Adipocyte (in vitro differentiated cells): ENCODE results near the gene RFWD3.
"Not testable (repeated sequence)": the region's sequence is repeated elsewhere in the genome, so short reads cannot be mapped to it uniquely, and the experiment has no call there.

Source experiments
- DNase-seq: peaks from one replicate; pipeline ENCODE4 v3.0.0-alpha.2; 2015; ENCODE audit warnings: low read depth
- H3K27me3 ChIP-seq: replicated peaks from 2 replicates; pipeline ENCODE4 v1.7.0; 2013; ENCODE audit warnings: mild to moderate bottlenecking, low read length, moderate library complexity; ENCODE audit not compliant: control insufficient read depth, insufficient read depth
- H3K36me3 ChIP-seq: 2 replicates; pipeline ENCODE4 v1.7.0; 2013; ENCODE audit warnings: low read length, mild to moderate bottlenecking, moderate library complexity; ENCODE audit not compliant: control insufficient read depth, insufficient read depth, severe bottlenecking
- H3K4me1 ChIP-seq: 2 replicates; pipeline ENCODE4 v1.7.0; 2013; ENCODE audit warnings: mild to moderate bottlenecking, low read length, moderate library complexity; ENCODE audit not compliant: control insufficient read depth, insufficient read depth
- H3K4me3 ChIP-seq: 2 replicates; pipeline ENCODE4 v1.7.0; 2013; ENCODE audit warnings: mild to moderate bottlenecking, low read length, moderate library complexity
- H3K9ac ChIP-seq: 2 replicates; pipeline ENCODE4 v1.7.0; 2013; ENCODE audit warnings: mild to moderate bottlenecking, low read length, moderate library complexity
- H3K9me3 ChIP-seq: 2 replicates; pipeline ENCODE4 v1.7.0; 2013; ENCODE audit warnings: mild to moderate bottlenecking, low read length, moderate library complexity; ENCODE audit not compliant: control insufficient read depth

Gene RFWD3

DNA sequence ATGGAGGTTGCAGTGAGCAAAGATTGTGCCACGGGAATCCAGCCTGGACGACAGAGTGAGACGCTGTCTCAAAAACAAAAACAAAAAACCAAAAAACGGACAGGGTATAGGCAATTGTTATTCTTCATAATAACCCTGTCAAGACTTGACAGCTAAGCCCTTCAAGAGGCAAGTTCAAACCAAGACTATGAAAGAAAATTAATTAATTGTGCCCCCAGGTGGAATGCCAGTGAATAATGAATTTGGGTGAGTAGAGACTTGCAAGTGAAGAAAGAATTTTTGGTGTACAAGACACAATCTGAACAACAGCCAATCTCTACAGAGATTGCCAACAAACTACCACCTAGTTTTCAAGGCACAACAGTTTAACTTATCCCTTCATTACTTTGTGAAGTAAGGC lies 6.3 kb downstream of the RFWD3 start:
- no peak overlapping the region for H3K9ac ChIP-seq
- no peaks in the 10 kb centered on the region for H3K27me3 ChIP-seq
- no peak overlapping the region for H3K4me3 ChIP-seq
- no peak for DNase-seq
- H3K4me1 ChIP-seq, result peaks cover 4% of the 10 kb centered on the region
- H3K9me3 ChIP-seq, result no peaks in the 10 kb centered on the region
- peaks cover 53% of the 10 kb centered on the region for H3K36me3 ChIP-seq

- Histone ChIP-seq H3K9ac (no peak overlapping the region), H3K36me3 (peaks cover 43% of the 10 kb centered on the region)
These were observed 7.6 kb downstream of the RFWD3 start for GRCh38 chr16:74659041-74659440.

DNA sequence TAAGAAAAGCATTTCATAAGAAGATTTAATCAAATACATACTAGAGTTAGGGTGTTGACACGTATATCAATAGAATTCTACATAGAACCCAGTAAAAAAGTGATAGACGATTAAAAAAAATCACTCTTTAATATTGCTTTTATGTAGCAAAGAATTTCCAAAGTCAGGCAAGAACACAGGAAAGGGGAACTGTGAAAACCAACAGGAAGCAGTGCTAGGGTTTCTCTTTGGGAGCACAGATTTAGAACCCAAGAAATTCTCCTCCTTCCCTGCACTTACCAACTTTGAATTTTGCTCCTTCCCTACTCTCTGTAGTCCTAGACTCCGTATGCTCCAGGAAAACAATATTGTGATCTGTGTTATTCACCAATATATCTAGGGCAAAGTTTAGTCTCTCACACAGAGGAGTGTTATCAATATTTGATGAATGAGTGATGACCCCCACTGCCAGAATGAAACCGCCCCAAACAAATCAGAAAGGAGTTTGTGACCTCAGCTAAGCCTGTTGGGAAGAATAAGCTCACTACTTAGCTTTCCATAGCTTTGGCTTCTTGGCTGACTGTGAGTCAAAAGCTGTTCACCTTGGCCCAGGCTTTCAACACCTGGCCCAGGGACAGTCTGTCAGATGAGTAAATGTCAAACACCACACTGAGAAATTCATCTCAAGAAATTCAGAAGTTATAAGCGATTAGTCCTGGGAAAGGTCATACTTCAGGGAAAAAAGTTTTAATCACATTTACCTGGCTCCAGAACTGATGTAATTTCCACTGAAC lies 8.6 kb downstream of the RFWD3 start:
- H3K4me3 ChIP-seq, result no peak overlapping the region
- no peak overlapping the region for H3K9ac ChIP-seq
- DNase-seq, result no peak

More at GRCh38 chr16:74659041-74659440, 7.6 kb downstream of the RFWD3 start:
- DNase-seq, result no peak
- Histone ChIP-seq H3K9me3 (no peaks in the 10 kb centered on the region), H3K4me3 (no peak overlapping the region), H3K4me1 (peaks cover 4% of the 10 kb centered on the region), H3K27me3 (no peaks in the 10 kb centered on the region)

GRCh38 chr16:74654536-74655050 lies 12.1 kb downstream of the RFWD3 start:
- Histone ChIP-seq H3K27me3 (no peaks in the 10 kb centered on the region), H3K36me3 (peaks cover 32% of the 10 kb centered on the region)

More for the DNA sequence above, 8.6 kb downstream of the RFWD3 start:
- H3K9me3 ChIP-seq, result no peaks in the 10 kb centered on the region
- peaks cover 33% of the 10 kb centered on the region for H3K36me3 ChIP-seq
- peaks cover 5% of the 10 kb centered on the region for H3K4me1 ChIP-seq
- H3K27me3 ChIP-seq, result no peaks in the 10 kb centered on the region

GRCh38 chr16:74652883-74653282 lies 13.8 kb downstream of the RFWD3 start:
- not testable (repeated sequence) for H3K27me3 ChIP-seq, H3K4me1 ChIP-seq, H3K9me3 ChIP-seq, H3K9ac ChIP-seq, H3K4me3 ChIP-seq
- DNase-seq, result peak; percentile 34
- peaks cover 29% of the 10 kb centered on the region for H3K36me3 ChIP-seq

More at GRCh38 chr16:74654536-74655050, 12.1 kb downstream of the RFWD3 start:
- no peaks in the 10 kb centered on the region for H3K9me3 ChIP-seq
- DNase-seq, result no peak
- H3K4me3 ChIP-seq, result no peak overlapping the region
- H3K4me1 ChIP-seq, result peaks cover 14% of the 10 kb centered on the region
- no peak overlapping the region for H3K9ac ChIP-seq

- Histone ChIP-seq H3K4me1 (peaks cover 10% of the 10 kb centered on the region), H3K9ac (no peak overlapping the region), H3K27me3 (no peaks in the 10 kb centered on the region), H3K4me3 (no peak overlapping the region), H3K36me3 (peaks cover 34% of the 10 kb centered on the region), H3K9me3 (no peaks in the 10 kb centered on the region)
- no peak for DNase-seq
These were observed 14.4 kb downstream of the RFWD3 start for GRCh38 chr16:74652249-74652648.

- H3K9ac ChIP-seq, result no peak overlapping the region
- no peaks in the 10 kb centered on the region for H3K9me3 ChIP-seq
- H3K4me1 ChIP-seq, result peaks cover 10% of the 10 kb centered on the region
- no peak for DNase-seq
- peaks cover 34% of the 10 kb centered on the region for H3K36me3 ChIP-seq
- H3K4me3 ChIP-seq, result no peak overlapping the region
- H3K27me3 ChIP-seq, result no peaks in the 10 kb centered on the region
These were observed 14.8 kb downstream of the RFWD3 start for GRCh38 chr16:74651841-74652240.

DNA sequence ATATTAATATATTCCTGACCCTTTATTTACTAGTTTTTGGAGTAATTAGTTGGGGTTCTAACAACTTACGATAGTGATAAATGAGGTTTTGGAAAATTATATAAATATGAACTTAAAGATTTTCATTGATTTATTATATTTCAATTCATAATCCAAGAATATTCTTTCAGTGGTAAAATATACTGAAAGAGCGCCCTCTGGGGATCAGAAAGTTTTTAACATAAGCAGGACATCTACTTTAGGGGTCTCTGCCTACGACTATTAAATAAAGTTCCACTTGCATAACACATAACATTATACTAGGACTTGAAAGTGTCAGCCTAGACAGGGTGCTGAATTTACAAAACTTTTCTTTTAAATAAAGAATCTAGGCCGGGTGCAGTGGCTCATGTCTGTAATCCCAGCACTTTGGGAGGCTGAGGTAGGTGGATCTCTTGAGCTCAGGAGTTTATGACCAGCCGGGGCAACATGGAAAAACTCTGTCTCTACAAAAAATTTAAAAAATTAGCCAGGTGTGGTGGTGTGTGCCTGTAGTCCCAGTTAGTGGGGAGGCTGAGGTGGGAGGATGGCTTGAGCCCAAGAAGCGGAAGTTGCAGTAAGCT lies 15.6 kb downstream of the RFWD3 start:
- no peak overlapping the region for H3K9ac ChIP-seq
- H3K4me1 ChIP-seq, result peaks cover 10% of the 10 kb centered on the region
- H3K36me3 ChIP-seq, result peaks cover 36% of the 10 kb centered on the region
- no peak overlapping the region for H3K4me3 ChIP-seq
- peak; percentile 54 for DNase-seq
- no peaks in the 10 kb centered on the region for H3K27me3 ChIP-seq
- no peaks in the 10 kb centered on the region for H3K9me3 ChIP-seq

- no peak overlapping the region for H3K4me3 ChIP-seq
- no peak for DNase-seq
- peaks cover 44% of the 10 kb centered on the region for H3K36me3 ChIP-seq
- no peak overlapping the region for H3K9ac ChIP-seq
- peaks cover 10% of the 10 kb centered on the region for H3K4me1 ChIP-seq
- H3K27me3 ChIP-seq, result no peaks in the 10 kb centered on the region
- no peaks in the 10 kb centered on the region for H3K9me3 ChIP-seq
These were observed 16.7 kb downstream of the RFWD3 start for GRCh38 chr16:74649839-74650504.

DNA sequence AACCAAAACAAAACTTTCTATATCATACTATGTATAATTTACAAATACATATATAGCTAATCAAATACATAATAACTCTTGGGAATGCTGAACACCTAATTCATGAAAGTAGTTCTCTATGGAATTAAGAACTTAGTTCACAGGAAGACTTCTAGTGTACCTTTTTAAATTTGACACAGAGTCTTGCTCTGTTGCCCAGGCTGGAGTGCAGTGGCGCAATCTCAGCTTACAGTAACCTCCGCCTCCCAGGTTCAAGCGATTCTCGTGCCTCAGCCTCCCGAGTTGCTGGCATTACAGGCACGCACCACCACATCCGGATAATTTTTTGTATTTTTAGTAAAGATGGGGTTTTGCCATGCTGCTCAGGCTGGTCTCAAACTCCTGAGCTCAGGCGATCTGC lies 24.7 kb downstream of the RFWD3 start:
- DNase-seq, result no peak
- Histone ChIP-seq H3K9ac (no peak overlapping the region), H3K27me3 (no peaks in the 10 kb centered on the region), H3K36me3 (peaks cover 61% of the 10 kb centered on the region), H3K4me1 (no peaks in the 10 kb centered on the region), H3K4me3 (no peak overlapping the region), H3K9me3 (no peaks in the 10 kb centered on the region)

- peaks cover 64% of the 10 kb centered on the region for H3K36me3 ChIP-seq
- no peaks in the 10 kb centered on the region for H3K27me3 ChIP-seq
- H3K4me1 ChIP-seq, result no peaks in the 10 kb centered on the region
- H3K9me3 ChIP-seq, result no peaks in the 10 kb centered on the region
- H3K9ac ChIP-seq, result no peak overlapping the region
- no peak for DNase-seq
- H3K4me3 ChIP-seq, result no peak overlapping the region
These were observed 28.8 kb downstream of the RFWD3 start for GRCh38 chr16:74637742-74638453.
